ENCODE measurements around the gene GRK5. TPM values are rescaled to one million over a fixed set of nuclear protein-coding genes. Genes with fewer than 3 reads are reported as not detected.

GRK5 gene
- total RNA-seq, 2 donors from 2014 or later = 4.8 to 10.6 TPM

GRCh38 chr10:119347181-119347974, 140.0 kb downstream of the GRK5 start:
- 95% methylated on average over 17 of the region's 17 CpGs for WGBS
- H3K36me3 ChIP-seq = no peaks in the 10 kb centered on the region
- DNase-seq (ENCODE audit: low spot score) = no peak
- H3K9me3 ChIP-seq = no peaks in the 10 kb centered on the region
- no peak overlapping the region for H3K27ac ChIP-seq
- TF ChIP-seq POLR2AphosphoS5 (IDR thresholded peaks at IDR 0.05) = no peak
- no peak for TF ChIP-seq CTCF (IDR thresholded peaks at IDR 0.05)
- no peak for TF ChIP-seq POLR2A (IDR thresholded peaks at IDR 0.05)
- peaks cover 8% of the 10 kb centered on the region for H3K4me1 ChIP-seq (replicated peaks)
- intact Hi-C loops (cut with DNase I) = no loop called here
- no peaks in the 10 kb centered on the region for H3K27me3 ChIP-seq (replicated peaks; ENCODE audit: insufficient read depth)
- H3K4me3 ChIP-seq = no peak overlapping the region

- Histone ChIP-seq H3K27ac (no peak overlapping the region), H3K4me3 (no peak overlapping the region), H3K36me3 (no peaks in the 10 kb centered on the region), H3K4me1 (replicated peaks) (peaks cover 8% of the 10 kb centered on the region), H3K9me3 (no peaks in the 10 kb centered on the region), H3K27me3 (replicated peaks; ENCODE audit: insufficient read depth) (no peaks in the 10 kb centered on the region)
- TF ChIP-seq POLR2A (IDR thresholded peaks at IDR 0.05) = no peak
- TF ChIP-seq CTCF (IDR thresholded peaks at IDR 0.05) = no peak
- no peak for TF ChIP-seq POLR2AphosphoS5 (IDR thresholded peaks at IDR 0.05)
- no peak for DNase-seq (ENCODE audit: low spot score)
- WGBS = 85% methylated on average over 5 of the region's 5 CpGs
- intact Hi-C loops (cut with DNase I) = no loop called here
Observed at GRCh38 chr10:119348106-119348505, 140.7 kb downstream of the GRK5 start.

GRCh38 chr10:119348516-119349240, 141.3 kb downstream of the GRK5 start:
- TF ChIP-seq POLR2AphosphoS5 (IDR thresholded peaks at IDR 0.05) (no peak), CTCF (IDR thresholded peaks at IDR 0.05) (no peak), POLR2A (IDR thresholded peaks at IDR 0.05) (no peak)
- H3K4me1 ChIP-seq (replicated peaks) = peaks cover 8% of the 10 kb centered on the region
- H3K36me3 ChIP-seq = no peaks in the 10 kb centered on the region
- DNase-seq (ENCODE audit: low spot score) = no peak
- no peaks in the 10 kb centered on the region for H3K9me3 ChIP-seq
- no peak overlapping the region for H3K27ac ChIP-seq
- WGBS = 56% methylated on average over 15 of the region's 15 CpGs
- intact Hi-C loops (cut with DNase I) = no loop called here
- H3K4me3 ChIP-seq = no peak overlapping the region
- H3K27me3 ChIP-seq (replicated peaks; ENCODE audit: insufficient read depth) = no peaks in the 10 kb centered on the region

GRCh38 chr10:119349341-119349740, 142.0 kb downstream of the GRK5 start:
- H3K4me3 ChIP-seq = no peak overlapping the region
- 96% methylated on average over 5 of the region's 5 CpGs for WGBS

More at GRCh38 chr10:119349341-119349740, 142.0 kb downstream of the GRK5 start:
- Histone ChIP-seq H3K36me3 (no peaks in the 10 kb centered on the region), H3K27me3 (replicated peaks; ENCODE audit: insufficient read depth) (no peaks in the 10 kb centered on the region), H3K27ac (no peak overlapping the region), H3K9me3 (no peaks in the 10 kb centered on the region), H3K4me1 (replicated peaks) (peaks cover 8% of the 10 kb centered on the region)
- intact Hi-C loops (cut with DNase I) = no loop called here
- no peak for DNase-seq (ENCODE audit: low spot score)
- no peak for TF ChIP-seq POLR2AphosphoS5 (IDR thresholded peaks at IDR 0.05)
- TF ChIP-seq CTCF (IDR thresholded peaks at IDR 0.05) = no peak
- no peak for TF ChIP-seq POLR2A (IDR thresholded peaks at IDR 0.05)

Measured in prostate gland (tissue), 2 donors.